HG03460 (cell line): ENCODE measurements around the gene RORB.

Source experiments
- ATAC-seq: cut with Tn5 transposase; IDR thresholded peaks from one replicate; pipeline ENCODE4 v1.9.1; 2021; ENCODE audit not compliant: unreplicated experiment

Gene RORB

DNA sequence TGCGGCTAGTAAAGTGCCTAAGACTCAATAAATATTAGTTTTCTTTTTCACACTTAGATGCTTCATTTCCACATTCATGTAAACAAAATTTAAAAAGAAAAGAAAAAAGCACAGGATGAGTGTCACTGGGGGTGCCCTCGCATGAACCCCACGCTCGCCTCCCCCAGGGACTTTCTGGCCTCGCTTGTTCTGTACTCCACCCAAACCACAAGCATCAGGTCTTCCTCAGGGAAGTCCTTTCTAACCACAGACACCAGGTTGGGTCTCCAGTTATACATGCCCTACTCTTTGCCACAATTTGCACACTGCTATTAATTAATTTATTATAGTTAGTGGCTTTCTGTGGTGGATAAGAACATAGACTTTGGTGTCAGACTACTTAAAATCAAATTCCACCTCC, 92.4 kb downstream of the RORB start:
- ATAC-seq: peak; percentile 63

DNA sequence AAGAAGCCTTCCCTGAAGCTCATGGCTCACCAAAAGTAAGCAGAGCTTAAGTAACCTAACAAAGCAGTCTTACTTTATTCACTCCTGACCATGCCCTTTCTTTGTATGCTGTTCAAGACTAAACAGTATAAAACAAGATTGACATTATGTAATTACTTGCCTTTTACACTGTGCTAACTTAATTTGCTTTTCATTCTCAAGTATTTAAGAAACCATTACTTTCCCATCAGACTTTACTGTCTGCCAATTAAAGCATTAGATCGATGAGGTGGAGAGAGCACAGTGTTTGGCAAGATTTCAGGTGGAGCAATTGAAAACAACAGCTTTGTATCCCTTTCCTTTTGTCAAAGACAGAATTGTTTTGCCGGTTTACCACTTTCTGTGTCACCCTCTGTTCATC, 98.2 kb downstream of the RORB start:
- ATAC-seq: no peak

DNA sequence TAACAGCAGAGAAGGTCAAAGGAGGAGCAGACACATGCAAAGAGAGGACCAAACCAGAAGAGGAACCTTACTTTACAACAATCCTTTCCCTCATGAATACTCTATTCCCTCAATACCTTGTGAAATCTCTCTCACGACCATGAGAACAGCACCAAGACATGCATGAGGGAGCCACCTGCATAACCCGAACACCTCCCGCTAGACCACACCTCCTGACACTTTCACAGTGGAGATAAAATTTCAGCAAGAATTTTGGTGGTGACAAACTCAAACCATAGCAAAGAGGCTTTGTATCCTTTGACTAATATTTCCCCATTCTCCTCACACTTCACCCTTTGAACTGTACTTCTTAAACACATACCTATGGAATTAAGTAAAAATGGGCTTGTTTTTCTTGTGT, 101.7 kb downstream of the RORB start:
- no peak for ATAC-seq

DNA sequence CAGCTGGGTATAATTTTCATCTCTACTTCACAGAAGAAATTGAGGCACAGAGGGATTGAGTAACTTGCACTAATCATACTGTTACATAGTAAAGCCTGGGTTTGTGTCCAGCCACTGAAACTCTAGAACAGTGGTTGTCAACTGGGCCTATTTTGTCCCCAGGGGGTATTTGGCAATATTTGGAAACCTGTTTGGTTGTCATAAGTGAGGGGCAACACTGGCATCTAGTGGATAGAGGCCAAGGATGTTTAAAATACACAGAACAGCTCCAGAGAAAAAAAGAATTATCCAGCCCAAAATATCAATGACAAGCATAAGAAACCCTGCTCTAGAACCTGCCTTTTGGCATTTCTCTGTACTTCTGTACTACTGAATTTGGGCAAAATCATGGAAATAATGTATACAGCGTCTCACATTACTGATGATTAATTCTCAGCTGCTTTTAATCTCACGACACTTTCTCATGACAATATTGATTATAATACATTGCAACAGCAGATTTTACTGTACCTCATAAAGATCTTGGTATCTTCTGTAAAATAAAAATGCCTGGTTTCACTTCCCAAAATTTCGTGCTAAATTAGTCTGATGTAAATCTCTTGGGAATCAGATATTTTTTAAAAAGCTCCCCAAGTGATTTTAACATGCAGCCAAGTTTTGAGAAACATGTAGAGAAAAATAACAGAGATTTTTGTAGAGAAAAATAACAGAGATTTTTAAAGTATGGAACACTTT, 112.7 kb downstream of the RORB start:
- ATAC-seq: no peak

DNA sequence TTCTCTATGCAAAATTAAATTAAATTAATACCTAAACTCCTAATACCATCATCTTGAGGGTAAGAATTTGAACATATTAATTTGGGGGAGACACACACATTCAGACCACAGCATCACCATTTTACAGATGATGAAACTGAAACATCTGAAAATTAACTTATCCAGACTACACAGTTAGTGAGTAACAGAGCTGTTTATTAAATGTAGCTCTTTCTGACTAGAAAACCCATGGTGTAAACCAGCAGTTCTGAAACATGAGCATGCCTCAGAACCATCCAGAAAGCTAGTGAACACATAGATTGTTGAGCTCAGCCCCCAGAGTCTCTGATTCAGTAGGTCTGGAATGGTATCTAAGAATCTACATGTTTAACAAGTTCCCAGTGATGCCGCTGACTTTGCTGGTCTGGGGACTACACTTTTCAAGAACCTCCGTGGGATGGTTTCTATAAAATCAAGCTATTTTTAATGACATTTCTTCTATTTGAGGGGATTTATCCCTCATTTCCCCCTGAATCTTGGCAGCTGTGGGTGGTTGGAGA, 113.5 kb downstream of the RORB start:
- ATAC-seq: peak; percentile 65

DNA sequence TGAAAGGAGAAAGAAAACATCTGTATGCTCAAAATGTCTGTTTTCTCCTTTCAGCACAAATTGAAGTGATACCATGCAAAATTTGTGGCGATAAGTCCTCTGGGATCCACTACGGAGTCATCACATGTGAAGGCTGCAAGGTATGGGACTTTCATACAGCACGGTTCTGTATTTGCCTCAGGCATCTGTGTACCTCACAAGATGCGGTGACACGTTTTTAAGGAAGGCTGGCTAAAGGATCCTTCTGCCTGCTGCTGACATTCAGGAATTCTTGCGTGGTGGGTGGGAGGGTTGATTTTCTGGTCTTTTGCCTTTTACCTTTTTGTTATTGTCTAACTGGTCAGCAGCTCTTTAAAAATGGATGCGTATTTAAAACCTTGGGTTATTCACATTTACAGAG, 133.1 kb downstream of the RORB start:
- no peak for ATAC-seq

DNA sequence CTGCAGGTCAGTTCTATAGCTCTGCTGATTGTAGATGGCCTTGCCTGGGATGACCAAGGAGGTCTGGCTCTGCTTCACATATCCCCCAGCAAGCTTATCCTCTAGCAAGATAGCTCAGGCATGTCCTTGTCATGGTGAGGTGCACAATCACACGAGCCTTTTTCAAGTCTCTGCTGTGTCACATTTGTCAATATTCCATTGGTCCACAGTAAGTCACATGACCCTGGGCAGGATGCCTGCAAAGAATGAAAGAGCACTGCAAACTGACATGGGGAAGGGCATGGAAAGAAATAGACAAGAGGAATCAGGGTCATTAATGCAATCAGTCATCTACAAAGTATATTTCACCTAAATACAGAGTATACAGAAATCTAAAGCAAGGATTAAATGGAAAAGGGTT, 142.0 kb downstream of the RORB start:
- ATAC-seq: no peak

DNA sequence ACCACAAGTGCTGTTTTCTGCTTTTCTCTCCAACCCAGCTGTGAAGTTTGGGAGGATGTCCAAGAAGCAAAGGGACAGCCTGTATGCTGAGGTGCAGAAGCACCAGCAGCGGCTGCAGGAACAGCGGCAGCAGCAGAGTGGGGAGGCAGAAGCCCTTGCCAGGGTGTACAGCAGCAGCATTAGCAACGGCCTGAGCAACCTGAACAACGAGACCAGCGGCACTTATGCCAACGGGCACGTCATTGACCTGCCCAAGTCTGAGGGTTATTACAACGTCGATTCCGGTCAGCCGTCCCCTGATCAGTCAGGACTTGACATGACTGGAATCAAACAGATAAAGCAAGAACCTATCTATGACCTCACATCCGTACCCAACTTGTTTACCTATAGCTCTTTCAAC, 145.2 kb downstream of the RORB start:
- no peak for ATAC-seq

DNA sequence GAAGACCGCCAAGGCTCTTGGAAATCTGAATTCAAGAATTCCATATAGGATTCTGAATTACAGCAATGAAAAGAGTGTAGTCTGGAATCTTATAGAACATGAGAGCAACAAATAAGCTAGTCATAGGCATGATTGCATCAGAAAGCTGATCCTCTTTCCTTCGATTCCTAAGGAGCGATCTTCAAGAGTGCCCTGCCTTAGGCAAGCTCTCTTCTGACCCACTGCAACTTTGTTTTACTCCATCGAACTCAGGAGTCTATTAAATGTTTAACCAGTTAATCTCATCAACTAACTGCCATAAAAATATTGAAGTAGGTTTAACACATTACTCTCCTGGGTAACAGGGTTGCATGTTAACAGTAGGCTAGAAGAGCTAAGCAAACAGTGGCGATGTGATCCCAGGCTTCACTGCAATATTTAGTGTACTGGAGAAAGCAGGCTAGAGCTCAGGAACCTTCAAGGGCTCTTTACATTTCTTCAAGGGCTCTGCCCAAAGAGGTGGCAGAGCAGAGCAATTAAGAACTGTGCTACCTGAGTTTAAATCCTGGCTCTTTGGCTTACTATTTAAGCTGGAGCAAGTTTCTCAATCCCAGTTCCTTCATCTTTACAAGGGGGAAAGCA, 146.3 kb downstream of the RORB start:
- no peak for ATAC-seq

DNA sequence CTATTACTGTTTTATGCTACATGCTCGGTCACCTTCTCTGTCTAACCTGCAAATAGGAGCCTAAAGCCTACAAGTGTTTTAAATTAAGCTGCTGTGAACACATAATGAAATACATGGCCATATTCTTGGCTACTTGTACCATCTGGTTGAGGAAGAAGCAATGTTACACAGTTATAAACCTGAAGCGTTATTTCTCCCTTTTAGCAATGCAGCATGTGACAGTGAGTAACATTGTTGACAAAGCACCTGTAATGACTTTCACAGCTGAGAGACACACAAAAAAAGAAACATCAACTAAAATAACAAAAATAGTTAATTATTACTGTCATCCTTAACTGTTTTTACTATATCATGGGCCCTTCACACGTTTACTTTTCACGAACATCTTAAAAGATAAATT, 146.9 kb downstream of the RORB start:
- no peak for ATAC-seq

DNA sequence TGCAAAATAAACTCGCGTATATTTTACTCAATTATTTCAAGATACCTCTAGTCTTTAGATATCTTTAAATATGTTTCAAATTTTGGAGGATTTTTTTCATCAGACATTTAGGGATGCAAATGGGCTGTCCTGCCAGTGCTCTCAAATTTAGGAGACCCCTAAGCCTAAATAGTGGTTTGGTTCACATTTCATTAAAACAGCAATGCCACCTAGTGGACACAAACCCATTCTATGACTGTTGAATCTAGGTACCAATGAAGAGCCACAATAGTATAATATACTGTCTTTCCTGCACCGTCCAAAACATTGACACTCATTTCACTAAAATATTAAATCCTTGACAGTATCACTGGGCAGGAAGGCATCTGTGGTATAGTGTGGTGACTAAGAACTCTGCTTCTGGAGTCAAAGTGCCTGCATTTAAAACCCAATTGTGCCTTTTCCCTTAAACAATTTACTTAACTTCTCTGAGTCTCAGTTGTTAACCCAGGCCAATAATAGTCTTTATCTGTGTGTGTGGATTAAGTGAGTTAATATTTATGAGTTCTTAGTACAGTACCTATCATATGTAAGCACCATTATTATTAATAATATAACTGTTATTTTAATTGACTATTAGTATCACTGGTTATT, 148.0 kb downstream of the RORB start:
- no peak for ATAC-seq

DNA sequence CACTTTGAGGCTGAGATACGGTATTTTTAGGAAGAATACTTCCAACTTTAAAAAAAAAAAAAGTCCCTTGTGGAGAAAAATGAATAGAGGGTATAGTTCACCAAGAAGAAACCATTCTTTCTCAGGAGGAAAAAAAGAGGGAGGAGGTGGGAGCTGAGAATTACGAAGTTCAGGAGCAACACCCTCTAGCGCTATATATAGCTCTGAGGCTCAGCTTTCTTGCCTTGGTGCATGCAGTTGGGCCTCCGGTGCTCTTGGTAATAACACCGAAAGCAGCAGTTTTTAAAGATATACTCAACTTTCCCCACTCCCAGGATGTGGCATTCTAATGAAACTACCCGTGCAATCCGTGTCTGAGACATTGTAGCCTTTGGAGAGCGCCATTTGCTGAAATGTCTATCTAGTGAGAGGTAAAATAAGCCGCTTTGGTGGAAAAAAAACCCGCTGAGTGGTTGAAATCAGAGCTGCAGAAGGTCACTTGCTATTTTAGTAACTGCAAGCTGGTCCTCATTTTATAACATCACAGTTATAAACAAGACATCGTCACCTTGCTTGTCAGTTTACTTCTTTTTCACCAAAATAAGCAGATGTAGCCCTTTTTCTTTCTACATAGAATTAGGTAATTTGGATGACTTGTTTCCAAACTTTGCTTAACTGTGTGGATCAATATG, 156.4 kb downstream of the RORB start:
- no peak for ATAC-seq

DNA sequence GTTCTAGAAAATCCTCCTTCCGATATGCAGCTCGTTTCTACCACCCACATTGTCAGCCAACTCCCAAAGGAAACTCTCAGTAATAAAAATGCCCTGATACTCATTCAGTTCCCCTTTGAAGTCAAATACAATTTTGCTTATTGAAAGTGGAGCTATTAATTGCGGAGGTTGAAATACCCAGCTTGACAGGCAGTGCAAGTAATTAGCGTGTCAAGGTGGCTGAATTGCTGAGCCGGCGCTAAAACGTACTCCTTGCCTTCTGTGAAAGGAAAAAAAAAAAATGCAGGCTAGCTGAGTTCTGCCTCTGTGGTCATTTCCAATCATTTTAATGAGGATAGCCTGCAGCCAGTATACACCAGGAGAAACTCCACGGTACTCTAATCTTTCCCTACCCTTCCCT, 165.5 kb downstream of the RORB start:
- no peak for ATAC-seq

DNA sequence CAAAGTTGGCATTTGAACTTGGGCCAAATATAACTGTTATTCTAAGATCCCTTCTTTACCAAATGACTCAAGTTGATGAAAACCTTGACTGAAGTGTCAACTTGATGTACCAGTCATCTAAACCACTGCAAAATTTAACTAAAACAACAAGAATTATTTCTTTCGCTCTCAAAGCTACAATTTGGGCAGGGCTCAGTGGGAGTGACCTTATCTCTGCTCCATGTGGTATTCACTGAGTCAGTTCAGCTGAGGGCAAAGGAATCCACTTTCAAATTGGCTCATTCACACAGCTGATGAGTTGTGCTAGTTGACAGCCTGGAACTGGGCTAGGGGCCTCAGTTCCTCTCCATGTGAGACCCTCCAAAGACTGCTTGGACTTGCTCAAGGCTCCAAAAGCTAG, 166.3 kb downstream of the RORB start:
- no peak for ATAC-seq

DNA sequence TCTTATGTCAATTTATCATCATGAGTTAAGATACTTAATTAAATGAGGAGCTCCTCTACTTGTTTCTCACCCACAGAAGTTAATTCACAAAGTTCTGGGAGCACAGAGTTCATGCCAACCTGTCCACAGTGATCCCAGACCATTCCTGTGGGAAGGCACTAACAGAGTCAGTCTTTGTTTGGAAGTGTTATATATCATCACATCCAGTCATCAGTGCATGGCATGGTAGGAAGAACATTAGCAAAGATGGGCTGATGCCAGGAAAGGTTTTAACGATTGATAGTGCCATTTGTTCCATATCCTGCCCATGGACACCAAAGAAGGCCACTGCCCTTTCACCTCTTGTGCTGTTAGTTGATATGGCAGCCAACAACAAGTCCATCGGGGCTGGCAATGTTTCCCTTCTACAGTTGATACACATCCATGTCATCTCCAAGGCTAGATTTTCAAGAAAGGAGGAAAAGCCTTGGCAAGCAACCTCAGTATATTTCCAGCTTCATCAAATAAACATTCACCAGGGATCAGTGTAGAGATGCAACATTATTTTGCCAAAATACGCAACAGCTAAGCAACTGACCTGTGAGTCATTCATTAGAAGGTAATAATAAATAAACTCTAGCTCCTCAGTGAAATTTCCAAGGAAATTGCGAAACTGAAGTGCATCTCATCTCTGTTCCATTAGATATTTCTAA, 169.6 kb downstream of the RORB start:
- no peak for ATAC-seq

DNA sequence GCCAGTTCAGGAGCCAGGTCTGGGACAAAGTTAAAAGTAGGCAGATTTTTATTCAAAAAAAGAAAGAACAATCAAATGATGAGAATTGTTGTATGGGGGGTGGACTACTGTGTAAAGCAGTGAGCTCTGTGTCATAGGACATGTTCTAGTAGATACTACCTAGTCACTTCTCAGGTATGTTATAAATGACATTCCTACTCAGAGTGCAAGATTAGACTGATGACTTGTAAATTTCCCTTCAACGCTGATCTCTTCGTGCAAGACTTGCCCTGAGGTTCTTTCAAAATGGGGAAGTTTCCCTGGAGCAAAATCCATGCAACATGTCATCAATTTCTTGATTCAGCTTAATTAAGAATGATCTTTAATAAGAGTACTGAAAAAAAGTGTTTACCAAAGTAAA, 175.1 kb downstream of the RORB start:
- ATAC-seq: no peak

DNA sequence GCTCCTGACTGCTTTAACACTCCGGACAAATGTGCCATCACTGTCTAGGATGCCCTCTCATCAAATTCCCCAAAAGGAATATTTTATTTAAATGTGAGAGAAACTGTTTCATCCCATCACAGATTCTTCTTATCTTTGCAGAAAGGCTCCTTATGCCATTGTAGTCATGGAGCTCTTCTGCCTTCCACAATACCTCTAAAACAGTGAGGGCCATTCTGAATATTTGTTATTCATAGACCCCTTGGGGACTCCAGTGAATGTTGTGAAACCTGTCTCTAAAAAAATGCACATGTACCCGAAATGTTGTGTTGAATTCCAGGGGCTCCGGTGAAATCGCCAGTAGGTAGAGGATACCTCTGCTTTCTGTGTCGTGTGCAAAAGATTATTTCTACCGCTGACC, 176.9 kb downstream of the RORB start:
- no peak for ATAC-seq

DNA sequence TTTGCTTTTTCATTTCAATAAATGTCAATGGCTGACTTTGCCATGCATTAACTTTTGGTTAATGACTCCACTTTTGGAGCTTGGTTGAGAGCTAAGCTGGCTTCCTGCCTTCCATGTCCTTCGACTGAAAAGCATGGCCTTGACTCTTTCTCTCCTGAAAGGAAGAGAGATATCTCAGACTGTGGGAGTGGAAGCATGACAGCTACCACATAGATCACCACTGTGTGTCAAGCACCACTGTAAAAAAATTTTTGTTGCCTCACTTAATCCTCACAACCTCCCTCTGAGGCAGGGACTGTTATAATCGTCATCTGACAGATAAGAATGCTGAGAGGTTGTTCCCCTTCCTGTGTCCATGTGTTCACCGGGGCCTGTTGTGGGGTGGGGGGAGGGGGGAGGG, 184.8 kb downstream of the RORB start:
- ATAC-seq: no peak

DNA sequence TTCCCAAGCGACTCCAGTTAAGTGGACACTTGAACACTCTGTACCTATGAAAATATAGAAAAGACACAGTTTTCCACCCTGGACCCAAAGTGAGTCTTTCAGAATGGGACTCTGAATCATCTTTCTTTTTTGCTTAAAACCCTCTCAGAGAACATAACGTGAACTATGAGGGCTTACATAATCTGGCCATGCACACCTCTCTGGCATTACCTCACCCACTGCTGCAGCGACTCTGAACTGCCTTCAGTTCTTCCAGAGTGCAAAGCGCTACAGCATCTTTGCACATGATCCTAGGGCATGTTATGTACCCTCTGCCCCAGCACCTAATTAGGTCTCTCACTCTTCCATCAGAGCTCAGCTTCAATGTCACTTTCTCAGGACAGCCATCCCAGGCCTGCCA, 186.2 kb downstream of the RORB start:
- no peak for ATAC-seq

DNA sequence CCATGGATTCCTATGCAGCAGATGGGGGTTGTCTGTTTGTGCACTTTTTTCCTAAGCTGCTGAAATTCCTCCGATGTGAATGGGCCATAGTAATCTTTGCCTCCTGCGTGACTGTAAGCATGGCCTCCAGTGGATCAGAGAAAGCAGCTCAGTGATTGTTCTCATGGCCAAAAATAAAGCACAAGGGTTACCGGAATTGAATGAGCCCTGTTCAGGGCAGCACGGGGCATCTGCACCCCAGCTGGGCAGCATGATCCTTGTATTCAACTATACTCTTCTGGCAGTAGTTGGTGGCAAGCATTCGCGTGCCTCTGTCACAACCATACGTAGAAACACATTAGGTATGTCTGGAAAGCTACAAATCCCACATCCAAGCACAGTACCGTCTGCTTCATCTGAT, 193.9 kb downstream of the RORB start:
- ATAC-seq: no peak

DNA sequence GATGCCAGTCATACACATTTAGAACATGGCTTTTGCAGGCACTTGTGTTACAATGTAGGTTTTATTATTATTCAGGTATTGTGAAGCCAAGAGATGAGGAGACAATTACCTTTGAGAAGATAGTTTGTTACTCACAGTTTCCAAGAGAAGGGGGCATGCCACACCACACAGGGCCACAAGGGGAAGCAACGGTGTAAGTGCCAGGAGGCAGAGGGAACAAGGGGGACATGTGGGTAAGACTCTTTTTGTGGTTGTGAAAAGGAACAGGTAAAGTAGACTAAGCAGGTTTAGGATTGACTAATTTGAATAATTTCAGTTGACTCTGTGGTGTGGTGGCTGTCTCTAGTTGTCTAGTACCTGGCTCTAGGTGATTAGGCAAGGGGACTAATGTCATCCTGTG, 199.4 kb downstream of the RORB start:
- ATAC-seq: no peak
